GM21786 (cell line): Measurements from ENCODE around the gene P2RX7.
"Not testable (repeated sequence)": the region's sequence is repeated elsewhere in the genome, so short reads cannot be mapped to it uniquely, and the experiment has no call there.

Experiments
- ATAC-seq: cut with Tn5 transposase; IDR thresholded peaks from one replicate; pipeline ENCODE4 v1.9.1; 2021; ENCODE audit not compliant: unreplicated experiment

P2RX7 gene

DNA sequence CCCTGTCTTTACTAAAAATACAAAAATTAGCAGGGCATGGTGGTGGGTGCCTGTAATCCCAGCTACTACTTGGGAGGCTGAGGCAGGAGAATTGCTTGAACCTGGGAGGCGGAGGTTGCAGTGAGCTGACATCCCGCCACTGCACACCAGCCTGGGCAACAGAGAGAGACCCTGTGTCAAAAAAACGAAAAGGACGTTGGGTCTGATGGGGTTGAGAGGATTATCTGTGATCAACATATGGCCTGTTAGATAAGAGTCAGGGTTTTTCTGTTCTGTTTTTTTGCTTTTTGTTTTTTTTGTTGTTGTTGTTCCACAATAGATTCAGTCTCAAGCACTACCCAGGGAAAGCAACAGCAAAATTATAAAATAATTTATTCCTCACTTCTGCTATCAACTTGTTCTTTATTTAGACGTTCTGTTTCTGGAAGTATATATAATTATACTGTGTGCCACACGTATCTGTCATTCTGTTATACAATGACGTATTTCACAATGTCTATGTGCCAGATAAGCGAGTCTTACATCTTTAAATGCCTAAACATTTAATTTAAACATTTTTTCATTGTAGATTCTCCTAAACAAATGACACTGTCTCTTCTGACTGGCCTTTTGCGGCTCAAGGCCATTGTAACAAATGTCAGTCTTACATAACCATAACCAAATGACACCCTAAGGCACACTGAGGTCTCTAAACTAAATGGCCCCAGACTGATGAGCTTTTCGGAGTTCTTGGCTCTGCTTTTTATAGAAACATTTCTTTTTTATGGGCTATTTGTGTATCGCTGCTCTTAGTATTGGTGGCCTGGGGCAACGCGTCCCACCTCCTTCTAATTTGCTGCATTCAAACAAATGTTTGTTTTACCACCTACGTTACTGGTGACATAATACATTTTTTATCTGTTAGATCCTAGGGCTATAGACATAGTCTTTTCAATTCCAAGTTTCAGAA lies 70.0 kb downstream of the P2RX7 start:
- no peak for ATAC-seq

DNA sequence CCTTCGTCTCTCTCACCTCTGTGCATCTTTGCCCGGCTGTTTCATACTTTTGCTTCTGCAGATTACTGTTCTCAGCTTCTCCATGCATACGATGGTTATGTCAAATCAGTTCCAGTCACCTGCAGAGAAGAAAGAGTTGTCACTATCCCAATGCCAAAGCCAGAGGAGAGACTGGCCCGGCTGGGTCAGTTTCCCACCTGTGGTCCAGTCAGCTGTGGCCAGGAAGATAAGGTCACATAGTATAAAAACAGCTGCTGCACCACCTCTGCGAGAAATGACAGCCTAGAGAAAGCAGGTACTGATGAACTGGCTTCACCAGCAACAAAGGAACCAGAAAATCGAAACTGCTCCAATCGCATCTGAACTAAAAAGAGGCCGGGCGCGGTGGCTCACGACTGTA lies 70.8 kb downstream of the P2RX7 start:
- no peak for ATAC-seq

DNA sequence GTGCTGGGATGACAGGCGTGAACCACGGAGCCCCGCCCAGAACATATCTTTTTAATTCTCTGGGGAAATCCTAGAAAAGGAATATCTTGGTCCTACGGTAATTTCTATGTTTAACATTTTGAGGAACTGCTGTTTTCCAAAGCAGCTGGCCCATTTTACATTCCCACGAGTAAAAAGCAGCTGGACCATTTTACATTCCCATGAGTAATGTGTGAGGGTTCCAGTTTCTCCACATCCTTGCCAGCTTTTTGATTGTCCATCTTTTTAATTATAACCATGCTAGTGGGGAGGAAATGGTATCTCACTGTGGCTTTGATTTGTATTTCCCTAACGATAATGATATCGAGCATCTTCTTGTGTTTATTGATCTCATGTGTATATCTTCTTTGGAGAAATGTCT lies 72.8 kb downstream of the P2RX7 start:
- no peak for ATAC-seq

DNA sequence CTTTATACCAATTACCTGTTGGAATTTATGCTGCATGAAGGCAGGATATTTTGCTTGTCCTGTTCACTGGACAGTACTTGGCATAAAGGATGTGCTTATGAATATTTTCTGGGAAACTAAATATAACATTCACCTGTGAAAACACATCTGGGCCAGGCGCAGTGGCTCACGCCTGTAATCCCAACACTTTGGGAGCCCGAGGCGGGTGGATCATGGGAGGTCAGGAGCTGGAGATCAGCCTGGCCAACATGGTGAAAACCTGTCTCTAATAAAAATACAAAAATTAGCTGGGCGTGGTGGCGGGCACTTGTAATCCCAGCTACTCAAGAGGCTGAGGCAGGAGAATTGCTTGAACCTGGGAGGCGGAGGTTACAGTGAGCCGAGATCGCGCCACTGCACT lies 75.9 kb downstream of the P2RX7 start:
- not testable (repeated sequence) for ATAC-seq

DNA sequence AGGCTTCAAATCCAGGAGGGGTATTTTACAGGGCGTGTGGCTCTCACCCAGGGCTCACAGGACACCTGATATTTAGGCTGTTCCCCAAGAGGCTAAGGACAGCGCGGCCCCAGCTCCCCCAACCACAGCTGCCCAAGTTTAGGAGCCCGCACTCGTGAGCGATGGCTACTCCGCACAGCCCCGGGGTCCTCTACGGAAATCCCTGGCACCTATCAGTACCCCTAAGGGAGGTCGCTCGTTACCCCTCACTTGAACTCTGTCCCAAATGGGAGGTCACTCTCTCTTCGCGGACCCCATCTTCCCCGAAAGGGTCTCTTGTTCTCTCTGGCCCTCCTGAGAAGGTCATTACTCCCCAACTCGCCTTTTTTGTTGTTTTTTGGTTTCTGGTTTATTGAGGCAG lies 76.5 kb downstream of the P2RX7 start:
- no peak for ATAC-seq

DNA sequence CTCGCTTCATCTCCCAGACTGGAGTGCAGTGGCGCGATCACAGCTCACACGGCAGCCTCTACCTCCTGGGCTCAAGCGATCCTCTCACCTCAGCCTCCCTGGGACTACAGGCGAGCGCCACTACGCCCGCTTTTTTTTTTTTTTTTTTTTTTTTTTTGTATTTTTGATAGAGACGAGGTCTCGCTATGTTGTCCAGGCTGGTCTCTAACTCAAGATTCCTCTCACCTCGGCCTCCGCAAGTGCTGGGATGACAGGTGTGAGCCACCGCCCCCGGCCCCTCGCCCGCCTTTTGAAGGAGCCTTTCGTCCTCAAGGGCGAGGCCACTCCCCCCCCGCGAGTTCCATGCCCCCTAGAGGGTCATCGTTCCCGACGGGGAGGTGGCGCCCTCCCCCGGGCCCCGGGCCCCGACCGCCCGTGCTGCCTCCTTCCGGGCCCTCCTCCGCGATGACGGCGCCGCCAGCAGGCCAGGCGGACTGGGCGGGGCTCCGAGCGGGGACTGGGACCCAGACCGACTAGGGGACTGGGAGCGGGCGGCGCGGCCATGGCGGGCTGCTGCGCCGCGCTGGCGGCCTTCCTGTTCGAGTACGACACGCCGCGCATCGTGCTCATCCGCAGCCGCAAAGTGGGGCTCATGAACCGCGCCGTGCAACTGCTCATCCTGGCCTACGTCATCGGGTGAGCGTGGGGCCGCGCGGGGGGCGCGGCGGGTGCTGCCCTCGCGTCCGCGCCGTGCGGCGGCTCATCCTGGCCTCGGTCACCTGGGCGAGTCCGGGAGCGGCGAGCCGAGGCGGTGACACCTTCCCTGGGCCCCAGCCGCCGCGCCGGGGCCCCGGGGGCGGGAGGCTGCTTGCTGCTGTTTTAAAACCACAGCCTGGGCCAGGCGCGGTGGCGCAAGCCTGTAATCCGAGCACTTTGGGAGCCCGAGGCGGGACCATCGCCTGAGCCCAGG lies 77.2 kb downstream of the P2RX7 start, which contains the start of gene P2RX4:
P2RX4 (plus strand) TSS at position 506 of the 949 bp plus-strand sequence; CDS start at position 542, 36 bp downstream.
- peak; percentile 85 for ATAC-seq

DNA sequence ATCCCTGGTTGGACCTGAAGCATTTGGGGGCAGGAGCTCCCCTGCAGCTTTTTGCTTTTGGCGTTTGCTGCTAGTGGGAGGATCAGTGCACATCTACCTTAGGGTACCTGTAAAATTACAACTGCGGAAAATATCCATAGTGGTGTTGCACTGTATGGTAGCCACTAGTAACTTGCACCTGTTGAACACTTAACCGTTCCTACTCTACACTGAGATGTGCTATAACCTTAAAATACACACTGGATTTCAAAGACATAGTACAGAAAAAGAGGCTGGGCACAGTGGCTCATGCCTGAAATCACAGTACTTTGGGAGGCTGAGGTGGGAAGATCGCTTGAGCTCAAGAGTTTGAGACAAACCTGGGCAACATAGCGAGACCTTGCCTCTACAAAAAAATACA lies 80.2 kb downstream of the P2RX7 start:
- no peak for ATAC-seq

DNA sequence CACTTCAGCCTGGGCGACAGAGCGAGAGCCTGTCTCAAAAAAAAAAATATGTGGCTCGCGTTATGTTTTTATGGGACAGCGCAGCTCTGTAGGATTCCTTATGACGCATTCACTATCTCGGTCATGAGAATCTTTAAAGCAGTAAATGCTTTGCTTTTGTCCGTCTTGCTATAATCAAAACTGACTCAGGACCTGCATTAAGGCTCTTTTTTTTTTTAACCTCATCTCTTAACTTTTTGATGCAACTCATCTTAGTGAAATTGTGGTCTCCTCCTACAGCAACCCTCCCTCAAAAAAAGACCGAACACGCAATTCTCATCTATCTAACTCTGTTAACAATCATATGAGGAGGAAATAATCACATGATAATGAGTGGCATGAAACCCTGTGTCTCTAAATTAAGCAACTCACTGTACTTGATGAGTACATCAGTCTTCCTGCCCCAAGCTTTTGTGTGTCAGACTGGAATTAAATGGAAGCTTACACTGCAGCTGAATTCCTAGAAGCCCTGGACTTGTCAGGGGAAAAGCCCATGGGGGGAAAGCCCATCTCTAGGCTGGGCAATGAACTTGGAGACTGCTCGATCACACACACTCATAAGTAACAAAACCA lies 81.6 kb downstream of the P2RX7 start:
- ATAC-seq: no peak

DNA sequence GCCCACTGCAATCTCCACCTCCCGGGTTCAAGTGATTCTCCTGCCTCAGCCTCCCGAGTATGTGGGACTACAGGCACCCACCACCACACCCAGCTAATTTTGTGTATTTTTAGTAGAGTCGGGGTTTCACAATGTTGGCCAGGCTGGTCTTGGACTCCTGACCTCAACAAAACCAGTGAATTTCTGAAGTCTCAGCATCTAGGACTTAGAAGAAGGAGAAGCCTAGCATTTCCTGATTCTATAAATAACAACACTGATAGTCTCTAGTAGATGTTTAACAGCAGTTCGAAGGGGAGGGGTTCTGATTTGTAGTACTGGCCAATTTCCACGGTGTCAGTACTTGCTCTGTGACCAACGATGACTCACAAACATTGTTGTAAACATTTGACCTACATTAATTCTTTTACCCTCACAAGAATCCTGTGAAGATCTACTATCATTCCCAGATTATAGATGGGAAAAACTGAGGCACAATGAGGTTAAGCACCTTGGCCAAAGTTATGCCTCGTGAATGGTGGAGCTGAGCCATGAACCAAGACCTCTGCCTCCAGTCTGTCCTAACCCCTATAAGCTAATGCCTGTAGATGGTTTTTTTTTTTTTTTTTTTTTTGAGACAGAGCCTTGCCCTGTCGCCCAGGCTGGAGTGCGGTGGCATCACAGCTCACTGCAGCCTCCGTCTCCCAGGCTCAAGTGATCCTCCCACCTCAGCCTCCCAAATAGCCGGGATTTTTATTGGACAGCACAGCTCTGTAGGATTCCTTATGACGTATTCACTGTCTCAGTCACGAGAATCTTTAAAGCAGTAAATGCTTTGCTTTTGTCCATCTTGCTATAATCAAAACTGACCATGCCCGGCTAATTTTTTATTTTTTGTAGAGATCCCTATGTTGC lies 82.4 kb downstream of the P2RX7 start:
- no peak for ATAC-seq

DNA sequence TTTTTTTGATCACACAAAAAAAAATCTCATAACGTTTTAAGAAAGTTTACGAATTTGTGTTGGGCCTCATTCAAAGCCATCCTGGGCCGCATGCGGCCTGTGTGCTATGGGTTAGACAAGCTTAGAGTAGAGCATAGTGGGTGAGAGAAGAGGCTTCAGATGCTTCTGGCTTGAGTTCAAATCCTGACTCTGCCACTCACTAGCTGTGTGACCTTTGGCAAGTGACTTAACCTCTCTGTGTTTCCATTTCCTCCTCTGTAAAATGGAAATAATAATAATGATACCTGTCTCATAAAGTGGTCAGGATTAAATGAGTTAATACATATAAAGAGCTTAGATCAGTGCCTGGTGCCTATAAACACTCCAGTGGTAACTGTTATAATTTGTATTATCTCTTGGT lies 83.4 kb downstream of the P2RX7 start:
- ATAC-seq: no peak

DNA sequence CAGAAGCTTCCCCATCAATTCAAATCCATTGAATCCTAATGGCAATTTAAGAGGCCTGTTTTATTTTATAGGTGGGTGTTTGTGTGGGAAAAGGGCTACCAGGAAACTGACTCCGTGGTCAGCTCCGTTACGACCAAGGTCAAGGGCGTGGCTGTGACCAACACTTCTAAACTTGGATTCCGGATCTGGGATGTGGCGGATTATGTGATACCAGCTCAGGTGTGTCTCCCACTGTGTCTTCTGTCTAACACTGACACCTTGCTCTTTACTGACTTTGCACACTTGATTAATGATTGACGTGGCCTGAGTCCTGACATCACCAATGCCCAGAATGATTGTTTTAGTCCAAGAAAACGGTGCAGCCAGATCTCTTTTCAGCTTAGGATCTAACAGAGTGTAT lies 84.4 kb downstream of the P2RX7 start:
- ATAC-seq: no peak

DNA sequence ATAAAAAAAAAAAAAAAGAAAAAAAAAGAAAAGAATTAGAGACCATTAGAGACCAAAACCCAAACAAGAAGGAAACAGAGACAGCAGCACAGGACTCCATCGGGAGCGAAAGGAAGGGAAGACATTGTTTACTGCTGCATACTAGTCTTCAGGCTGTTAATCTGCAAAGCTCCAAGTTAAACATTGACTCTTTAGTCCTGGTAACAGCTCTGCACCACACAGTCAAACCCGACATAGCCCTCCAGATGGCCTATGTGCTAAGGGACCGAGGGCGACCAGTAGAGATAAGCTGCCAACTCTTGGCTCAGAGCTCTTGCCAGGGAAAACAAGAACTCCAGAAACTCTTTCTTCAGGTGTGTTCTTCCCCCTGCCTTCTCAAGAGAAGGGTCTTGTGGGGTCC lies 85.1 kb downstream of the P2RX7 start:
- ATAC-seq: no peak

DNA sequence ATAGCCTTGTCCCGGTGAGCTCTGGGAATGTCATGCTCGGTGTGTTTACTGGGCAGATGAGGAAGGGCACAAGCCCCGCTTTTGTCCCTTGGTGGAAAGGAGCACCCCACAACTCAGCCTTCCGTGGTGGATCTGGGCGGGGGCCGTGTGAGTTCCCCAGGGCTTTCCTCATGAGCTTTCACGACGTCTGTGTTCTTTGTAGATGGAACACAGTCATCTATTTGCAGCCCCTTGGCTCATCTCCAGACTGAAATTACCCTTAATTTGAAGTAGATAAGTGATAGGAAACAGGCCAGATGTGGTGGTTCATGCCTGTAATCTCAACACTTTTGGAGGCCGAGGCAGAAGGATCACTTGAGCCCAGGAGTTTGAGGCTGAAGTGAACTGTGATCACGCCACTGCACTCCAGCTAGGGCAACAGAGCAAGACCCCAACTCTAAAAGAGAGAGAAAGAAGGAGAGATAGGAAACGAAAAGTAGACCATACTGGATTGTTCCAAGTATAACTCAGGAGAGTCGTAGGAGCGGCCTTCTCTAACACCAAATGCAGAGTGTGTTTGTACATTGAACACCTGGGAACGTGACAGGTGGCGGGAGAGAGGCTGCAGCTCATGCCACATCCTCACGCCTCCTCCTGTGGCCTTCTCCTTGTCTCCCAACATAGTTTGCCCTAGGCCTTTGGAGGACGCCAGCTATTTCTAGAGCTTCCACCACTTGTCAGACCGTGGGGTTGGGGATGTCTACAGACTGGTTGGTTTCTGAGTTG lies 86.1 kb downstream of the P2RX7 start:
- ATAC-seq: no peak

DNA sequence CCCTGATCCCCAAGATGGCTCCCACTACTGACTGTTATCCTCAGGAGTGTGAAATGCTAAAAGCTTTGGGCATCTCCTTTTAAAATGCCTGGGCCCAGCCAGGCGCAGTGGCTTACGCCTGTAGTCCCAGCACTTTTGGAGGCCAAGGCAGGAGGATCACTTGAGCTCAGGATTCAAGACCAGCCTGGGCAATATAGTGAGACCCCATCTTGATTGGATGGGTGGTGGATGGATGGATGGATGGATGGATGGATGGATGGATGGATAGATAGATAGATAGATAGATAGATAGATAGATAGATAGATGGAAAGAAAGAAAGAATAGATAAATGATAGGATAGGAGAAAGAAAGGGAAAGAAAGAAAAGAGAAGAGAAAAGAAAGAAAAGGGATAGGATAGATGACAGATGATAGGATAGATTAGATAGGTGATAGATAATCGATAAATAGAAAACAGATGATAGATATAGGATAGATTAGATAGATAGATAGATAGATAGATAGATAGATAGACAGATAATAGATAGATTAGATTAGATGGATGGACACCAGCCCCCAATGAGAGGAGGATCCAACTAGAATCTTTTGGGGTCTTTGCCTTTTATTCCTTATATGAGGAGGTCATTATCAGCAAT lies 86.8 kb downstream of the P2RX7 start:
- ATAC-seq: no peak

DNA sequence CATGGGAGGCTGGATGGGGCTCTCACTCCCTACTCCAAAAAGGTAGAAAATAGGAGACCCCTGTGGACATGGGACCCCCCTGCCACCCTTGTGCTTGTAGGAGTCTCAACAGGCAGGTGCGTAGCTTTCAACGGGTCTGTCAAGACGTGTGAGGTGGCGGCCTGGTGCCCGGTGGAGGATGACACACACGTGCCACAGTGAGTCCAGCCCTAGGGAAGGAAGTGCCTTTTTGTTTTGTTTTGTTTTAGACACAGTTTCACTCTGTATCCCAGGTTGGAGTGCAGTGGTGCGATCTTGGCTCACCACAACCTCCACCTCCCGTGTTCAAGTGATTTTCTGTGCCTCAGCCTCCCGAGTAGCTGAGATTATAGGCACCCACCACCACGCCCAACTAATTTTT lies 90.2 kb downstream of the P2RX7 start:
- ATAC-seq: no peak

DNA sequence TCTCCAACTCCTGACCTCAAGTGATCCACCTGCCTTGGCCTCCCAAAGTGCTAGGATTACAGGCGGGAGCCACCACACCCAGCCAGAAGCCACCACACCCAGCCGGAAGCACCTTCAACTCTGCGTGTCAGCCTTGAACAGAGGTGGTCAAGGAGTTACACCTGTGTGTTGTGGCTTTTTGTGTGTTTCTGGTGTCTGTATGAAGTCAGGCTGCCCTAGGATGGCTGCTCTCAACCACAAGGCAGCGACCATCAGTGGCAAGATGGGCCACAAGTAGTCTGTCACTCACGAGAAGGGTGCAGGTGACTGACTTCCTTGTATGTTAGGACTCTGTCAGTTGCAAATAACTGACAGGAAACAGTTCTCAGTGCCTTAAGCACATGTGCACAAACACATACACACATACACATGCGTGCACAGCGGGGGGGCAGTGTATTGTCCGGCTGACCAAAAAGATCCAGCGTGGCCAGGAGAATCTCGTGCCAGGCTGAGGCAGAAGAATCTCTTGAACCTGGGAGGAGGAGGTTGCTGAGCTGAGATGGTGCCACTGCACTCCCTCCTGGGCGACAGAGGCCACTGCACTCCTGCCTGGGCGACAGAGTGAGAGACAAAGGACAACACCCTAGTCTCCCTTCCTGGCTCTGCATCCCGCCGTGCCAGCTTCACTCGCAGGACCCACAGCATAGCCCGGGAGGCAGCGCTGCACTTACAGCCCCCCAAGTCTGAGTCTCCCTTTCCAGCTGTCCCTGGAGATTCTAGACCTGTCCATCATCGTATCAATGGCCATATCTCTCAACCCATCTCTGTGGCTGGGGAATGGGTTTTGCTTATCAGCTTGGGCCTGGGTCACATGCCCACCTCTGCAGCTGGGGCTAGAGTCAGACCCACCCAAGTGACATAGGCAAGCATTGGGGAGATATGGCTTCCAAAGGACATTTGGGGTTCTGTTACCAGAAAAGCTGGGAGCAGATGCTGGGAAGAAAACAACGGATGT lies 90.9 kb downstream of the P2RX7 start:
- ATAC-seq: no peak

DNA sequence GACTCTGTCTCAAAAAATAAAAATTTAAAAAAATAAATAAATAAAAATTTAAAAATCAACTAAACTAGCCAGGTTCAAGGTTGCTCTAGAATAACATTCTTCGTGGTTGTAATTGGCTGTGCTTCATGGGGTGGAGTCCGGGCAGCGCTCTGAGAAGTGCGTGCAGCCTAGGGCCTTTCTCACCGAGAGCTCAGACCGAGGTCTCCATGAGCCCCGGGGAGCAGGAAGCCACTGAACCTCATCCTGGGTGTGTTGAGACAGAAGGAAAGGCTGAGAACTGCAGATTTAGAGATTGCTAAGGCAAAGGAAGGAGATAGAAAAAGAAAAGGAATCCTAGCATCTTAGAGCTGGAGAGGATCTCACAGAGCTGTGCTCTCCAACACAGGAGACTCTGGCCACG lies 91.9 kb downstream of the P2RX7 start:
- ATAC-seq: no peak

DNA sequence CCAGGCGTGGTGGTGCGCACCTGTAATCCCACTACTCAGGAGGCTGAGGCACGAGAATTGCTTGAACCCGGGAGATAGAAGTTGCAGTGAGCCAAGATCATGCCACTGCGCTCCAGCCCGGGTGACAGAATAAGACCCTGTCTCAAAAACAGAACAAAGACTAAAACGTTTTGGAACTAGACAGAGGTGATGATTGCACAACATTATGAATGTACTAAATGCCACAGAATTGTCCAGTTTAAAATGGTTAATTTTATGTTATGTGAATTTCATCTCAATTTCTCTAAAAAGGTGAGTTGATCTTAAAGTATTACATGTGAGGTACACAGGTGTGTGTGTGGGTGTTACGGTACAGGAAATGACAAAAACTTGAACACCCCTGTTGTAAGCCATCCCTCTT lies 93.7 kb downstream of the P2RX7 start:
- ATAC-seq: no peak
